ENCODE measurements around the gene NUBP2. TPM values are rescaled to one million over a fixed set of nuclear protein-coding genes. Genes with fewer than 3 reads are reported as not detected.

Gene NUBP2
- total RNA-seq, 1 experiment from 2014 or later, result 69.4 TPM

- Histone ChIP-seq H3K27me3 (ENCODE audit: insufficient read depth, low read length) (no peaks in the 10 kb centered on the region), H2BK20ac (ENCODE audit: low read depth, low read length, poor library complexity, severe bottlenecking) (no peak overlapping the region), H2BK5ac (ENCODE audit: insufficient read length, low read length) (no peak overlapping the region), H3K4me2 (ENCODE audit: insufficient read depth, insufficient read length, low read length) (no peak overlapping the region), H3K79me2 (ENCODE audit: insufficient read depth, low read length) (no peaks in the 10 kb centered on the region), H2AFZ (ENCODE audit: low read length) (no peak overlapping the region), H4K20me1 (ENCODE audit: control insufficient read depth, insufficient read depth, insufficient read length) (no peaks in the 10 kb centered on the region), H3K79me1 (ENCODE audit: insufficient read depth, low read depth, low read length, poor library complexity, severe bottlenecking) (no peaks in the 10 kb centered on the region), H3K9ac (ENCODE audit: extremely low read depth, insufficient read length, low read length) (no peak overlapping the region), H3K4me1 (ENCODE audit: insufficient read depth, low read length) (no peaks in the 10 kb centered on the region), H4K5ac (ENCODE audit: insufficient read length, low read depth, low read length) (no peak overlapping the region), H3K9me3 (ENCODE audit: control insufficient read depth, low read depth, low read length) (no peaks in the 10 kb centered on the region), H4K8ac (replicated peaks; ENCODE audit: insufficient read length, low read depth, low read length) (no peak overlapping the region), H3K27ac (ENCODE audit: insufficient read length, low read depth, low read length) (no peak overlapping the region), H3K23me2 (ENCODE audit: insufficient read length, low read depth, low read length, poor library complexity, severe bottlenecking) (peaks cover 3% of the 10 kb centered on the region), H2AK5ac (ENCODE audit: insufficient read length, low read length) (no peak overlapping the region), H3T11ph (ENCODE audit: low read length) (no peak overlapping the region), H4K91ac (ENCODE audit: insufficient read length, low read depth, low read length) (no peak overlapping the region), H3K56ac (ENCODE audit: insufficient read length, low read depth, low read length) (no peak overlapping the region), H3K23ac (ENCODE audit: insufficient read length, low read depth, low read length) (no peak overlapping the region), H3K18ac (ENCODE audit: insufficient read length, low read depth, low read length) (no peak overlapping the region), H2BK15ac (ENCODE audit: low read depth, low read length) (no peak overlapping the region), H2BK120ac (ENCODE audit: low read depth, low read length, poor library complexity, severe bottlenecking) (no peak overlapping the region), H3K14ac (ENCODE audit: insufficient read depth, low read length) (no peak overlapping the region), H2BK12ac (ENCODE audit: insufficient read length, low read depth, low read length) (no peak overlapping the region), H3K4ac (ENCODE audit: low read depth, low read length) (no peak overlapping the region)
- TF ChIP-seq CTCF (conservative IDR thresholded peaks at IDR 0.05), result no peak
- no CpG with 5 or more reads among the region's 30 CpGs for whole genome bisulfite sequencing (ENCODE audit: extremely low coverage, insufficient read length, low lambda C conversion rate)
- no peak for DNase-seq
- Mint-ChIP-seq H3K27me3 (ENCODE audit: low read depth) (no peaks in the 10 kb centered on the region), H3K4me3 (no peak overlapping the region; a peak in 1 of 5 replicates), H3K4me1 (no peaks in the 10 kb centered on the region), H3K36me3 (ENCODE audit: insufficient read depth in 1 of 3, low read depth in 3 of 3) (peaks cover 7 to 28% (median 16%) of the 10 kb centered on the region in 3 experiments; a peak in 6 of 7 replicates), H3K9me3 (no peaks in the 10 kb centered on the region), H3K27ac (no peak overlapping the region; a peak in 1 of 7 replicates)
These were observed 20.4 kb upstream of the NUBP2 start for GRCh38 chr16:1762196-1762878.

Measured in H9 (cell line).